Hindlimb muscle (tissue), 1 donor: ENCODE measurements around the gene PNPLA3. TPM values are rescaled to one million over a fixed set of nuclear protein-coding genes. Genes with fewer than 3 reads are reported as not detected.

ENCODE experiments used
- DNase-seq: peaks from one replicate; pipeline ENCODE4 v3.0.0-alpha.2; 2013
- polyA plus RNA-seq: library from polyadenylated mRNA; unstranded; fragments of 120-200 nt; gene quantifications from one replicate; pipeline ENCODE4 v1.2.1, GENCODE V29; 2013; ENCODE audit not compliant: insufficient read length

PNPLA3 gene
- polyA plus RNA-seq, 1 donor, result 0.39 TPM

- DNase-seq, result no peak
Measured at GRCh38 chr22:43925433-43926348, 2.1 kb downstream of the PNPLA3 start.

GRCh38 chr22:43926349-43926710, 2.7 kb downstream of the PNPLA3 start:
- no peak for DNase-seq

GRCh38 chr22:43928468-43928867, 4.9 kb downstream of the PNPLA3 start:
- no peak for DNase-seq

DNA sequence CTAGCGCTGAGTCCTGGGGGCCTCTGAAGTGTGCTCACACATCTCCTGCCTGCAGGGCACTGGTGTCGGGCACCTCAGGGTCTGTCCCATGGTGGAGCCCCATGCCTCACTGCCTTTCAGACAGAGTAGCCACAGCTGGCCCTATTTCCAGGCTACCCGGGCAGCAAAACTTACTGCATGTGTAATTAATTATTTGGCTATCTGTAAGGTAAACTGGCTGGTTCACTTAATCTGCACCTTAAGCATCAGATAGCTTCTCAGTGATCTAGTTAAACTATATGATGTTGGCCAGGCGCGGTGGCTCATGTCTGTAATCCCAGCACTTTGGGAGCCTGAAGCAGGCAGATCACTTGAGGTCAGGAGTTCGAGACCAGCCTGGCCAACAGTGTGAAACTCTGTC, 5.3 kb downstream of the PNPLA3 start:
- no peak for DNase-seq

GRCh38 chr22:43931771-43932170, 8.2 kb downstream of the PNPLA3 start:
- DNase-seq, result no peak

GRCh38 chr22:43941449-43941848, 17.8 kb downstream of the PNPLA3 start:
- DNase-seq, result no peak

GRCh38 chr22:43944670-43945430, 21.2 kb downstream of the PNPLA3 start:
- no peak for DNase-seq

- DNase-seq, result no peak
Measured at GRCh38 chr22:43945632-43946383, 22.2 kb downstream of the PNPLA3 start.

DNA sequence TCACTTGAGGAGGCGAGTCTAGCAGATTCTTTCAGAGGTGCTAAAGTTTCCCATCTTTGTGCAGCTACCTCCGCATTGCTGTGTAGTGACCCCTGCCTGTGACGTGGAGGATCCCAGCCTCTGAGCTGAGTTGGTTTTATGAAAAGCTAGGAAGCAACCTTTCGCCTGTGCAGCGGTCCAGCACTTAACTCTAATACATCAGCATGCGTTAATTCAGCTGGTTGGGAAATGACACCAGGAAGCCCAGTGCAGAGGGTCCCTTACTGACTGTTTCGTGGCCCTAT, 22.7 kb downstream of the PNPLA3 start:
- DNase-seq, result no peak

GRCh38 chr22:43948836-43949406, 25.3 kb downstream of the PNPLA3 start:
- DNase-seq, result no peak

DNA sequence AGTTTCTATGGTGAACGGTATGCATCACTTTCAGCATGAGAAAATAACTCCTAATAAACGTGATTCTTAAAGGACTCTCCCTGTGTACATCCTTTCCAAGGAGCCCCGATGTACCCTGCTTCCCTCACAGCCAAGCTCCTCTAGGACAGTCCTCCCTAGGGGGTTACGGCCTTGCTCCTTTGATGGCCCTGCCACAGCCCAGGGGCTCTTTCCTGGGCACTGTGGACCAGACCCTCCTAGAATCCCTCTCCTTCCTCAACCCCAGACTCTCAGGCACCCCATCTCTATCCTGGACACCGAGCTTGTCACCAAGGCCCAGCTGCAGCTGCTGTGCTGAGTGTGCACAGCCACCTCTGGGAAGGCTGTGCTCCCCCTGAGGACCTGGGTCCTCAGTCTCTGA, 27.8 kb downstream of the PNPLA3 start:
- DNase-seq, result no peak

DNA sequence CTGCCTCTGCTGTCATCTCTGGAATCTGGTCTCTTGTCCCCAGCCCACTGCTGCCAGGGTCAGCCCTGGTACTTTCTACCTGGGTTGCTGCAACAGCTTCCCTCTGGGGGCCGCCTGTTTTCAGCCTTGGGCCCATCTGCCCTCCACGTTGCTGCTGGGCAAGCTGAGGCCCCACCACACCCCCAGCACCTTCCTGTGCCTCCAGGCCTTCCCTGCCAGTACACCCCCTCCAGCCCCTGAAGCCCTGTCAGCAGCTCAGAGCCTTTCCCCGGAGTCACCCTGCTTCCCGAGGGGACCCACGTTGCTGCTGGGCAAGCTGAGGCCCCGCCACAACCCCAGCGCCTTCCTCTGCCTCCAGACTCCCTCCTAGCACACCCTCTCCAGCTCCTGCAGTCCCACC, 28.4 kb downstream of the PNPLA3 start:
- DNase-seq, result no peak

- DNase-seq, result no peak
Measured at GRCh38 chr22:43953988-43954785, 30.6 kb downstream of the PNPLA3 start.

DNA sequence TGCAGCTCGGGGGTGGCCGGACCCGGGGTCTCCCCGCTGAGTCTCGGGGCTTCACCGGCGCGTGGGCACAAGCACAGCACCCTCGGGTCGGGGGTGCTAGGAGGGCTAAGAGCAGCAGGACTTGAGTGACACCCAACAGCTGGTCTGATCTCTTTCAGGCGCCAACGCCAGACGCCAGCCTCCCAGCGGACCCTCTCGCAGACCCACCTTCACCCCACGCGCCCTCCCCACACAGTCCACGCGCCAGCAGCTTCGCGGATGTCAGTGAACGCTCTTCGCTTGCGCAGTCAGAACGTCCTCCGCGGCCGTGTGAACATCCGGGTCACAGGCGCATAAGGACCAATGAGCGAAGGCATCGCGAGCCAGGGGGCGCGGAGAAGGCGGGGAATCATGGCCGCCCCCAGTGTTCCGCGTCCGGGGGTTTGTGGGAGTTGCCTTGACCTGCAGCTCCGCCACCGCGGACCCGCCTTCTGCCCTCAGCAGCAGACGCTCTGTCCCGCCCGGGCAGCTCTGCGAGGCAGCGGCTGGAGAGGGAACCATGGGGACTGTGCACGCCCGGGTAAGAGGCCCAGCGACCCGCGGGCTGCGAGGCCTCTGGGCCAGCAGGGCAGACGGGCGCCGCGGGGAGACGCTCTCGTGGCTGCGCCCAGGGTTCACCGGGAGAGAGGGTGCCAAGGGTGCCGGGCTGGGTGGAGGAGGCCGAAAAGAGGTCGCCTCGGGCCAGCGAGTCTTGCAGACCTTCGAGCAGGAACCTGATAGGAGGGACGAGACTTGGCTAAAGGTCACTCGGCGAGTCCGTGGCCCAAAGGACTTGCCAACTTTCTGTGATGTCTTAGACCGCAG, 31.7 kb downstream of the PNPLA3 start, which contains the start of gene SAMM50:
SAMM50 (plus strand) TSS at position 403 of the 843 bp plus-strand sequence; CDS start at position 539, 136 bp downstream.
- DNase-seq, result peak; percentile 92

GRCh38 chr22:43955883-43956782, 32.5 kb downstream of the PNPLA3 start:
- DNase-seq, result no peak

DNA sequence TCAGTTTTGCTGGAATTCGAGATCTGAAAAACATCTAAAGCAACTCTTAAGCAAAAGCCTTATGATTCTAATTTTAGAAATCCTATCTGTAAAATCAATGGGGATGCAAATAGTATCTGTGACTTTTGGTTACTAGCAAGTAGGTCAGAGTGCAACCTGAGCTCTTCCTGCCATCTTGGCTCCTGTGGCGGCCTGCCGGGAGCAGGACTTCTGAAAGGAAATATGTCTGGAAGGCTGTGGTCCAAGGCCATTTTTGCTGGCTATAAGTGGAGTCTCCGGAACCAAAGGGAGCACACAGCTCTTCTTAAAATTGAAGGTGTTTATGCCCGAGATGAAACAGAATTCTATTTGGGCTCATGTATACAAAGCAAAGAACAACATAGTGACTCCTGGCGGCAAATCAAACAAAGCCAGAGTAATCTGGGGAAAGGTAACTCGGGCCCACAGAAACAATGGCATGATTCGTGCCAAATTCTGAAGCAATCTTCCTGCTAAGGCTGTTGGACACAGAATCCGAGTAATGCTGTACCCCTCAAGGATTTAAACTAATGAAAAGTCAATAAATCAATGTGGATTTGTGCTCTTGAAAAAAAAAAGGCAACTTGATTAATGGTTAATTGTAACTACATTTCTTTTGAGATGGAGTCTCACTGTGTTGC, 33.3 kb downstream of the PNPLA3 start:
- no peak for DNase-seq

GRCh38 chr22:43957871-43958270, 34.3 kb downstream of the PNPLA3 start:
- no peak for DNase-seq

GRCh38 chr22:43964314-43964857, 40.8 kb downstream of the PNPLA3 start:
- DNase-seq, result no peak

- no peak for DNase-seq
Measured at GRCh38 chr22:43967069-43967468, 43.5 kb downstream of the PNPLA3 start.
